DMS114 treated with DMSO at 0.1 percent for 48 hours (cell line): ENCODE measurements around the gene BMPER.

ENCODE experiments used
- DNase-seq: peaks from one replicate; lab custom pipeline; 2025; ENCODE audit not compliant: unreplicated experiment; lab: John Stamatoyannopoulos, UW

BMPER gene

GRCh38 chr7:33905389-33906032 is at the start of gene BMPER:
BMPER (plus strand) TSS chr7:33905539; CDS start chr7:33905614, 75 bp downstream.
- no peak for DNase-seq

- DNase-seq, result no peak
These were observed 43.4 kb upstream of the BMPER start for GRCh38 chr7:33861947-33862346.

- DNase-seq, result no peak
These were observed 42.2 kb upstream of the BMPER start for GRCh38 chr7:33862946-33863814.

GRCh38 chr7:33868166-33868565 is 37.2 kb upstream of the BMPER start:
- DNase-seq, result no peak

- no peak for DNase-seq
These were observed 36.2 kb upstream of the BMPER start for GRCh38 chr7:33869176-33869575.

GRCh38 chr7:33870120-33870519 is 35.2 kb upstream of the BMPER start:
- no peak for DNase-seq

GRCh38 chr7:33872870-33873269 is 32.5 kb upstream of the BMPER start:
- no peak for DNase-seq

GRCh38 chr7:33873518-33873917 is 31.8 kb upstream of the BMPER start:
- no peak for DNase-seq

- no peak for DNase-seq
These were observed 31.2 kb upstream of the BMPER start for GRCh38 chr7:33873981-33874750.

- no peak for DNase-seq
These were observed 30.4 kb upstream of the BMPER start for GRCh38 chr7:33874943-33875342.

GRCh38 chr7:33876596-33877274 is 28.6 kb upstream of the BMPER start:
- no peak for DNase-seq

- no peak for DNase-seq
These were observed 24.6 kb upstream of the BMPER start for GRCh38 chr7:33880787-33881186.

GRCh38 chr7:33881316-33881715 is 24.0 kb upstream of the BMPER start:
- DNase-seq, result no peak

GRCh38 chr7:33882040-33882837 is 23.1 kb upstream of the BMPER start:
- no peak for DNase-seq

- no peak for DNase-seq
These were observed 22.2 kb upstream of the BMPER start for GRCh38 chr7:33882950-33883670.

GRCh38 chr7:33883671-33883965 is 21.7 kb upstream of the BMPER start:
- no peak for DNase-seq

- DNase-seq, result no peak
These were observed 19.8 kb upstream of the BMPER start for GRCh38 chr7:33885290-33886148.

- DNase-seq, result no peak
These were observed 19.2 kb upstream of the BMPER start for GRCh38 chr7:33886149-33886623.
